ENCODE results near the gene ZNG1B.
A peak's percentile ranks its signal among the peaks of the same experiment; 100 is the strongest.
"Not testable (repeated sequence)": the region's sequence is repeated elsewhere in the genome, so short reads cannot be mapped to it uniquely, and the experiment has no call there.

ZNG1B gene

GRCh38 chr2:113542529-113542928, 105.0 kb downstream of the ZNG1B start:
- H3K9me3 Mint-ChIP-seq; H3K4me1 Mint-ChIP-seq; H3K36me3 Mint-ChIP-seq (ENCODE audit: low read depth): not testable (repeated sequence)
- peak overlapping the region; percentile 97 to 100 (median 98) for H3K27ac Mint-ChIP-seq
- peaks cover 14% of the 10 kb centered on the region for H3K27me3 Mint-ChIP-seq (ENCODE audit: low read depth)
- H3K4me3 Mint-ChIP-seq, result peak overlapping the region; percentile 89 to 99 (median 95)

All from nephron (organoid).